ENCODE results near the gene KRT16.

DNA sequence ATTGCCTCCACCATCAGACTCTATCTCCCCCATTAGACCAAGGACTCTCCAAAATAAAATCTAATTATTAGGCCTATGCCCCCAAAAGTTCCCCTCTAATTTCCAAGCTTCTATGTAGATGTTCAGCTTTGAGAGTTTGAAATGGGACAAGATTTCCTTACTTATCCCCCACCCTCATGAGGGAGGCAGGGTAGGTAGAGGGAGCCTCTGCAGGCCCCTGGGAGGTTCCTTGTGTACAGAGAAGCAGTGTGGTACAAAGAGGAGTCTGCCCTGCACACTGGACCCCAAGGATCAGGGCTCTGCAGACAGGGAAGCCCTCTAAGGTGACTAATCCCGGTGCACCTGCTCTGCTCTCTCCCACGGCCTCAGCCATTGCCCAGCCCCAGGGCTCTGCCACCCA is 9.3 kb upstream of the KRT16 start:
- TF ChIP-seq POLR2A (IDR thresholded peaks at IDR 0.05; ENCODE audit: low read depth, low read length) = no peak
- no peak for TF ChIP-seq POLR2AphosphoS5 (IDR thresholded peaks at IDR 0.05; ENCODE audit: low read depth, low read length)
- no peak for TF ChIP-seq TAF1 (IDR thresholded peaks at IDR 0.05; ENCODE audit: borderline replicate concordance, low read depth, low read length)
